Smooth muscle cell of the pulmonary artery (primary cell): ENCODE measurements around the gene GABRR1. TPM values are rescaled to one million over a fixed set of nuclear protein-coding genes. Genes with fewer than 3 reads are reported as not detected.

Experiments used
- total RNA-seq: library from RNA; depleted of rRNA; stranded (reverse); fragments of >200 nt; gene quantifications from 2 replicates; pipeline ENCODE4 v1.2.3, GENCODE V29; 2014

GABRR1 gene
- not detected in 2 replicates for total RNA-seq

GRCh38 chr6:89217299-89217910 lies at the start of gene GABRR1:
Gene GABRR1 (minus strand): TSS chr6:89217358. CDS start chr6:89217322, 36 bp downstream.

GRCh38 chr6:89145956-89146717 lies 71.0 kb downstream of the GABRR1 start, which contains the start of gene PM20D2:
Gene PM20D2 (plus strand): TSS chr6:89146055. CDS start chr6:89146145, 90 bp downstream.

Other genes with a start within 250 kb of the GABRR1 start
- 41.9 and 78.1 TPM in 2 replicates for gene PNRC1, start 136.6 kb downstream of the GABRR1 start, total RNA-seq
- 0.03 and 0.33 TPM in 2 replicates for gene SRSF12, start 99.3 kb downstream of the GABRR1 start, total RNA-seq
- gene PM20D2, start 71.3 kb downstream of the GABRR1 start, total RNA-seq, result 2.1 and 5.0 TPM in 2 replicates
- 0.33 TPM in 2 replicates for gene GABRR2, start 97.9 kb upstream of the GABRR1 start, total RNA-seq
- 26.3 and 33.6 TPM in 2 replicates for gene UBE2J1, start 135.4 kb upstream of the GABRR1 start, total RNA-seq
- gene RRAGD, start 194.9 kb upstream of the GABRR1 start, total RNA-seq, result 3.8 and 3.9 TPM in 2 replicates
- gene ANKRD6, start 215.8 kb upstream of the GABRR1 start, total RNA-seq, result 14.9 and 24.0 TPM in 2 replicates